A549 treated with Hydrocortisone at 1 μM for 4 hours (cell line): ENCODE results near the gene SLC25A4. TPM values are rescaled to one million over a fixed set of nuclear protein-coding genes. Genes with fewer than 3 reads are reported as not detected.

Experiments
- total RNA-seq: library from RNA; stranded (reverse); fragments of 200-300 nt; extraction: Qiagen RNA extraction; gene quantifications from 5 replicates; pipeline ENCODE4 v1.2.3, GENCODE V29; 2022

SLC25A4 gene
- total RNA-seq = 12.3 to 15.8 TPM (median 15.0 TPM) in 5 replicates

DNA sequence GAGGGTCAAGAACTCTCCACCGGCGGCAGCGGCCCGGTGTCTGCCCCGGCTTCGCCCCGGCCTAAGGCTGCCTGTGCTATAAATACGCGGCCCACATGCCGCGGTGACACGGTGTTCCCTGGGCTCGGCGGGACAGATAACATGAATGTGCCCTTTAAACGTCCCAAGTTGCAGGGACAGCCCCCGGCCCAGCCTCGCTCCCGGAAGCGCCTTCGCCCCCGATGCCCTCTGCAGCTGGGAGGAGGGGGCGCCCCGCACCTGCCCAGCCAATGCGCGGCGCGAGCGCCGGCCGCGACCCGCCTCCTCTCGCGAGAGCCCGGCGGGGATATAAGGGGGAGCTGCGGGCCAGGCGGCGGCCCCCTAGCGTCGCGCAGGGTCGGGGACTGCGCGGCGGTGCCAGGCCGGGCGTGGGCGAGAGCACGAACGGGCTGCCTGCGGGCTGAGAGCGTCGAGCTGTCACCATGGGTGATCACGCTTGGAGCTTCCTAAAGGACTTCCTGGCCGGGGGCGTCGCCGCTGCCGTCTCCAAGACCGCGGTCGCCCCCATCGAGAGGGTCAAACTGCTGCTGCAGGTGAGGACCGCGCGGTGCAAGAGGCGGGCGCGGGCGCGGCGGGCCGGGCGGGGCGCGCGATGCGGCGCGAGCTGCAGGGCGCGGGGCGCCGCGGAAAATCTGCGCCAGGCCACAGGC lies at the start of gene SLC25A4:
SLC25A4 (plus strand) TSS at position 355 of the 689 bp plus-strand sequence; CDS start at position 462, 107 bp downstream.

Other genes starting within 250 kb of the SLC25A4 start
- gene HELT, start 124.8 kb upstream of the SLC25A4 start, total RNA-seq = not detected in 5 replicates
- gene CFAP97, start 60.7 kb downstream of the SLC25A4 start, total RNA-seq = 7.6 to 15.2 TPM (median 12.0 TPM) in 5 replicates
- 6.3 to 8.7 TPM (median 8.2 TPM) in 5 replicates for gene SNX25, start 66.3 kb downstream of the SLC25A4 start, total RNA-seq